ENCODE results near the gene KCTD14. TPM values are rescaled to one million over a fixed set of nuclear protein-coding genes. Genes with fewer than 3 reads are reported as not detected.

Gene KCTD14
- total and polyA plus RNA-seq, 2 of the 4 experiments (the other 2 are of a cell fraction): 0.90 to 0.97 TPM

DNA sequence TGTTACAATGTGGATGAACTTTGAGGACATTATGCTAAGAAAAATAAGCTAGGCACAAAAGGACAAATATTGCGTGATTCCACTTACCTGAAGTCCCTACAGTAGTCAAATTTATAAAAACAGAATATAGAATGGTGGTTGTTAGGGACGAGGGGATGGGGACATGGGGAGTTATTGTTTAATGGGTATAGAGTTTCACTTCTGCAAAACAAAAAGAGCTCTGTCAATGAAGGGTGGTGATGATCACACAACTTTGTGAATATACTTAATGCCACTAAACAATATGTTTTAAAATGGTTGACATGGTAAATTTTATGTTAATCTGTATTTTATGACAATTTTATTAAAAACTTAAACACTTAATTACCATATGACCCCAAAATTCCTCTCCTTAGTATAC lies 54.7 kb downstream of the KCTD14 start:
- H3K9ac ChIP-seq (ENCODE audit: low read depth, low read length): no peak overlapping the region
- H3K23ac ChIP-seq (ENCODE audit: low read depth, low read length): no peak overlapping the region
- H4K8ac ChIP-seq (ENCODE audit: low read depth in 2 of 2, low read length in 2 of 2): no peak overlapping the region
- no peak overlapping the region for H3K56ac ChIP-seq (ENCODE audit: extremely low read depth, insufficient read depth, low read length)
- no peak overlapping the region for H3K4me3 ChIP-seq (ENCODE audit: insufficient read depth, low read depth, low read length)
- H3K4me2 ChIP-seq (ENCODE audit: low read depth, low read length): no peak overlapping the region
- in situ Hi-C loops (cut with MboI; ENCODE audit: low sequenced_read_pairs) (no loop called here), intact Hi-C loops (cut with micrococcal nuclease) (no loop called here), dilution Hi-C loops (cut with HindIII; ENCODE audit: low sequenced_read_pairs, unreplicated experiment) (no loop called here)
- BruUV-seq (replicated peaks): no TSS peak
- H3K9me1 ChIP-seq (ENCODE audit: insufficient read depth, low read length): no peaks in the 10 kb centered on the region
- no peak overlapping the region for H3K4ac ChIP-seq (ENCODE audit: low read depth, low read length)
- no peak overlapping the region for H2AK5ac ChIP-seq (ENCODE audit: low read depth, low read length)
- H3K79me1 ChIP-seq (ENCODE audit: low read depth in 1 of 2, low read length in 2 of 2): no peaks in the 10 kb centered on the region; a peak in 1 of 4 replicates
- ATAC-seq (ENCODE audit: low read depth) (no peak), DNase-seq (no peak)
- H4K91ac ChIP-seq (ENCODE audit: insufficient read depth, low read depth, low read length): no peak overlapping the region
- no CpG with 5 or more reads among the region's 2 CpGs for WGBS, 2 experiments (ENCODE audit: extremely low coverage in 2 of 2, insufficient read length in 1 of 2)
- no peak overlapping the region for H2BK15ac ChIP-seq (ENCODE audit: low read depth, low read length)
- H3K4me1 ChIP-seq (ENCODE audit: control insufficient read depth, insufficient read depth, low read length): no peaks in the 10 kb centered on the region
- H3K18ac ChIP-seq (ENCODE audit: low read depth, low read length): no peak overlapping the region
- no peaks in the 10 kb centered on the region for H3K9me3 ChIP-seq (ENCODE audit: control insufficient read depth, insufficient read depth, low read length)
- H4K20me1 ChIP-seq (ENCODE audit: insufficient read depth, low read length): no peaks in the 10 kb centered on the region
- H4K5ac ChIP-seq (ENCODE audit: low read depth, low read length): no peak overlapping the region
- peaks cover 5% of the 10 kb centered on the region for H3K36me3 ChIP-seq (ENCODE audit: control insufficient read depth, insufficient read depth, low read length)
- no peak overlapping the region for H2BK5ac ChIP-seq (ENCODE audit: low read depth, low read length, poor library complexity, severe bottlenecking)
- no peak overlapping the region for H2AK9ac ChIP-seq (replicated peaks; ENCODE audit: low read depth, low read length, poor library complexity)
- H2BK120ac ChIP-seq (ENCODE audit: low read depth, low read length): no peak overlapping the region
- ChIA-PET CTCF (no interaction called here), POLR2A (ENCODE audit: unreplicated experiment) (no interaction called here)
- no peak overlapping the region for H2AFZ ChIP-seq (replicated peaks; ENCODE audit: low read length, poor library complexity)
- H2BK20ac ChIP-seq (ENCODE audit: low read depth, low read length): no peak overlapping the region
- H3K27ac ChIP-seq (ENCODE audit: insufficient read depth, low read length): no peak overlapping the region
- TF ChIP-seq, protein P1, sequence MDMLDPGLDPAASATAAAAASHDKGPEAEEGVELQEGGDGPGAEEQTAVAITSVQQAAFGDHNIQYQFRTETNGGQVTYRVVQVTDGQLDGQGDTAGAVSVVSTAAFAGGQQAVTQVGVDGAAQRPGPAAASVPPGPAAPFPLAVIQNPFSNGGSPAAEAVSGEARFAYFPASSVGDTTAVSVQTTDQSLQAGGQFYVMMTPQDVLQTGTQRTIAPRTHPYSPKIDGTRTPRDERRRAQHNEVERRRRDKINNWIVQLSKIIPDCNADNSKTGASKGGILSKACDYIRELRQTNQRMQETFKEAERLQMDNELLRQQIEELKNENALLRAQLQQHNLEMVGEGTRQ (IDR thresholded peaks at IDR 0.05; ENCODE audit: low read depth, low read length): no peak
- TF ChIP-seq MAZ (IDR thresholded peaks at IDR 0.05; ENCODE audit: borderline replicate concordance, low read depth, low read length) (no peak), CHD1 (IDR thresholded peaks at IDR 0.05; ENCODE audit: low read depth, low read length) (no peak), RCOR1 (IDR thresholded peaks at IDR 0.05; ENCODE audit: insufficient replicate concordance, low read length) (no peak)
- no peaks in the 10 kb centered on the region for H3K27me3 ChIP-seq (ENCODE audit: control insufficient read depth, insufficient read depth, low read length)
- H3K14ac ChIP-seq (replicated peaks; ENCODE audit: low read depth, low read length): no peak overlapping the region
